HUES6 (cell line): Measurements from ENCODE around the gene CCL27.
A peak's percentile ranks its signal among the peaks of the same experiment; 100 is the strongest.

ENCODE experiments used
- H3K27ac ChIP-seq: 2 replicates; pipeline ENCODE4 v1.7.0; 2013; ENCODE audit warnings: low read depth, mild to moderate bottlenecking, low read length, inconsistent platforms
- H3K27me3 ChIP-seq: 2 replicates; pipeline ENCODE4 v1.6.1; 2013; ENCODE audit warnings: low read length; ENCODE audit not compliant: control insufficient read depth, insufficient read depth
- H3K36me3 ChIP-seq: 2 replicates; pipeline ENCODE4 v1.6.1; 2013; ENCODE audit warnings: low read length; ENCODE audit not compliant: control insufficient read depth, insufficient read depth
- H3K4me1 ChIP-seq: 2 replicates; pipeline ENCODE4 v1.6.1; 2013; ENCODE audit warnings: low read length; ENCODE audit not compliant: control insufficient read depth, insufficient read depth
- H3K4me3 ChIP-seq: 2 replicates; pipeline ENCODE4 v1.5.1; 2013; ENCODE audit warnings: low read depth, low read length
- H3K9ac ChIP-seq: one replicate; pipeline ENCODE4 v1.6.1; 2013; ENCODE audit warnings: mild to moderate bottlenecking, low read length
- H3K9me3 ChIP-seq: 2 replicates; pipeline ENCODE4 v1.6.1; 2013; ENCODE audit warnings: low read depth, low read length; ENCODE audit not compliant: control insufficient read depth, insufficient read depth

Gene CCL27

GRCh38 chr9:34662526-34663302 is at the start of gene CCL27:
CCL27 (minus strand) TSS chr9:34662657; CDS start chr9:34662633, 24 bp downstream.
- Histone ChIP-seq H3K9me3 (no peaks in the 10 kb centered on the region), H3K4me1 (peaks cover 4% of the 10 kb centered on the region; the same call in 1 of the 2 replicates), H3K36me3 (0 out of 2 replicates have a peak, but pooled peaks cover 4% of the 10 kb centered on the region), H3K4me3 (no peak within 1 kb of the TSS), H3K27me3 (no peaks in the 10 kb centered on the region), H3K9ac (no peak within 1 kb of the TSS), H3K27ac (no peak within 1 kb of the TSS)

DNA sequence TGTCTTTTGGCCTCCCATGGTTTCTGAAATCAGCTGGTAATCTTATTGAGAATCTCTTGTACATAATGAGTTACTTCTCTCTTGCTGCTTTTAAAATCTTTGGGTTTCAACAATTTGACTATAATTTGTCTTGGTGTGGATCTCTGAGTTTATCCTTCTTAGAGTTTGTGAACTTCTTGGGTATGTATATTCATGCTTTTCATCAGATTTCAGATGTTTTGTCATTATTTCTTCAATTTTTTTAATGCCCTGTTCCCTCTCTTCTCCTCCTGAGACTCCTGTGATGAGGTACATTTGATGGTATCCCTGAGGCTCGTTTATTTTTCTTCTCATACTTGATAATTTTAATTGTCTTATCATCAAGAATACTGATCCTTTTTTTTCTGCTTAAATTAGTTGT is 49.7 kb upstream of the CCL27 start:
- no peaks in the 10 kb centered on the region for H3K36me3 ChIP-seq
- no peaks in the 10 kb centered on the region for H3K4me1 ChIP-seq
- H3K9ac ChIP-seq, result no peak overlapping the region
- H3K4me3 ChIP-seq, result no peak overlapping the region
- no peaks in the 10 kb centered on the region for H3K9me3 ChIP-seq
- H3K27me3 ChIP-seq, result peaks cover 12% of the 10 kb centered on the region
- H3K27ac ChIP-seq, result no peak overlapping the region

GRCh38 chr9:34710023-34710422 is 47.6 kb upstream of the CCL27 start, which contains the start of gene CCL21:
CCL21 (minus strand) TSS chr9:34710136; CDS start chr9:34710066, 70 bp downstream.
- H3K9ac ChIP-seq, result no peak within 1 kb of the TSS
- H3K4me3 ChIP-seq, result no peak within 1 kb of the TSS
- peaks cover 10% of the 10 kb centered on the region for H3K27me3 ChIP-seq
- no peaks in the 10 kb centered on the region for H3K9me3 ChIP-seq
- no peaks in the 10 kb centered on the region for H3K36me3 ChIP-seq
- H3K27ac ChIP-seq, result no peak within 1 kb of the TSS
- no peaks in the 10 kb centered on the region for H3K4me1 ChIP-seq

- Histone ChIP-seq H3K9me3 (no peaks in the 10 kb centered on the region), H3K9ac (no peak overlapping the region), H3K36me3 (no peaks in the 10 kb centered on the region), H3K4me3 (no peak overlapping the region), H3K4me1 (no peaks in the 10 kb centered on the region), H3K27ac (no peak overlapping the region), H3K27me3 (peaks cover 4% of the 10 kb centered on the region; the same call in 1 of the 2 replicates)
Observed at GRCh38 chr9:34709196-34709978, 46.9 kb upstream of the CCL27 start.

- no peaks in the 10 kb centered on the region for H3K36me3 ChIP-seq
- no peaks in the 10 kb centered on the region for H3K4me1 ChIP-seq
- H3K27ac ChIP-seq, result no peak overlapping the region
- no peak overlapping the region for H3K9ac ChIP-seq
- H3K9me3 ChIP-seq, result no peaks in the 10 kb centered on the region
- no peak overlapping the region for H3K4me3 ChIP-seq
- no peaks in the 10 kb centered on the region for H3K27me3 ChIP-seq
Observed at GRCh38 chr9:34707130-34707529, 44.7 kb upstream of the CCL27 start.

DNA sequence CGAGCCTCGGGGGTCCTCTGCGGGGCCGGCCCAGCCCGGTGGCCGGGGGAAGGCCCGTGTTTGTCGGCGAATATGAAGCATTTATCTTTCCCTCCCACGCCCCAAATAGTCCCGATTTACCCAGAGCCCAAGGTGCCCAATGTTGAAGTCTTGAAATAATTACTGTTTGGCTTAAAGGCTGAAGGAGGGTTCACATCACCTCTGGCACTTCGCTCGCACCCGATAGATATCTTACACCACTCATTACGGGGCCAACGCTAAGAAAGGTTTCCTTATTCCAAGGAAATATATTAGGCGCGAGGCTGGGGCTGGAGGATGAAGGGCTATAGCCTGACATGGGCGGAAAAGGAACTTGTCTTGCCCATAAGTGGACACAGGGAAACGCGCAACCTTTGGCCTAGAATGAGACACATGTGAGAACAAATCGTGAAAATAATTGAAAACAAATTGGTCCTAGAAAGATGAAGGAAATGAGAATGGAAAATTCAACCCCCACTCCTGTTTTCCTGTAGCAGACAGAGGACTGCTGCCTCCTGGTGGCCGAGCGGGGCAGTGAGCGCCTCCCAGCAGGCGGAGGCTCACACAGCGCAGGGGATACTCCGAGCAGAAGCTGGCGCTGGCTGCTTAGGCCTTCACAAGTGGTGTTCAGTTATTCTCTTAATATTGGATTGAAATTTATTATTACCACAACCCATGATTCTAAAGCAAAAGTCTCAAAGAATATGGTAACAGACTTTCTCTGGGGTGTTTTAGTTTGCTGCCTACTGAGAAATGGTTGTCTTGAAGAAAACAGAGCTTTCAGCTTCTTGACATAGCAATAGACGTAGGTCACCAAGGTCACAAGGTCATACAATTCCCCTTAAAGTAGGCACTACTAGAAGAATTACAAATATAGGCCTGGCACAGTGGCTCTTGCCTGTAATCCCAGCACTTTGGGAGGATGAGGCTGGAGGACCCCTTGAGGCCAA is 39.6 kb upstream of the CCL27 start:
- H3K9me3 ChIP-seq, result no peaks in the 10 kb centered on the region
- H3K4me3 ChIP-seq, result peak overlapping the region; percentile 59
- H3K4me1 ChIP-seq, result no peaks in the 10 kb centered on the region; the same call in 1 of the 2 replicates
- no peak overlapping the region for H3K27ac ChIP-seq
- peaks cover 40% of the 10 kb centered on the region for H3K27me3 ChIP-seq
- no peak overlapping the region for H3K9ac ChIP-seq
- H3K36me3 ChIP-seq, result no peaks in the 10 kb centered on the region

GRCh38 chr9:34701023-34701768 is 38.7 kb upstream of the CCL27 start:
- Histone ChIP-seq H3K27me3 (peaks cover 44% of the 10 kb centered on the region), H3K27ac (no peak overlapping the region), H3K9me3 (no peaks in the 10 kb centered on the region), H3K4me1 (no peaks in the 10 kb centered on the region; the same call in 1 of the 2 replicates), H3K9ac (no peak overlapping the region), H3K4me3 (peak overlapping the region; percentile 59), H3K36me3 (no peaks in the 10 kb centered on the region)

GRCh38 chr9:34694811-34695210 is 32.4 kb upstream of the CCL27 start:
- Histone ChIP-seq H3K27ac (no peak overlapping the region), H3K27me3 (peaks cover 23% of the 10 kb centered on the region), H3K4me3 (no peak overlapping the region), H3K36me3 (no peaks in the 10 kb centered on the region), H3K4me1 (no peaks in the 10 kb centered on the region), H3K9ac (no peak overlapping the region), H3K9me3 (no peaks in the 10 kb centered on the region)

- Histone ChIP-seq H3K27ac (no peak overlapping the region), H3K4me3 (no peak overlapping the region), H3K36me3 (no peaks in the 10 kb centered on the region), H3K9me3 (no peaks in the 10 kb centered on the region), H3K27me3 (peaks cover 10% of the 10 kb centered on the region), H3K9ac (no peak overlapping the region), H3K4me1 (no peaks in the 10 kb centered on the region)
Observed at GRCh38 chr9:34693560-34693959, 31.1 kb upstream of the CCL27 start.

DNA sequence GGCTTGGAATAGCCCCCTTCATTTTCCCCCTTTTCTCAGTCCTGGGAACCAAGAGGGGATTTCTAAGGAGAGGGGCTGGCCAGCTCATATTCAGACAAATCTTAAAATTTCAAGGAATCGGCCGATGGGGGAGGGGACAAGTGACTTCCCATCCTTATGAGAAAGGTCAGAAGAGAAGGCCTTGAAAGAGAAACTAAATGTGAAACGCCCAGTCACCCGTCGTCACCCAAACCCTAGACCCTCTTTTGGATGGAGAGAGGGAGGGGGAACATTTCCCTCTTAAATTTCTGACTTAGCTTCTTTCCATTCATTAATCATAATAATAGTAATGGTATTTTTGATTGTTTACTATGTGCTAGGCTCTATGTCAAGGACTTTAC is 29.5 kb upstream of the CCL27 start:
- no peak overlapping the region for H3K27ac ChIP-seq
- H3K36me3 ChIP-seq, result no peaks in the 10 kb centered on the region
- H3K27me3 ChIP-seq, result peaks cover 4% of the 10 kb centered on the region; the same call in 1 of the 2 replicates
- H3K4me1 ChIP-seq, result peaks cover 7% of the 10 kb centered on the region
- no peak overlapping the region for H3K9ac ChIP-seq
- no peaks in the 10 kb centered on the region for H3K9me3 ChIP-seq
- no peak overlapping the region for H3K4me3 ChIP-seq
